GM18858 (cell line): ENCODE results near the gene ETHE1.
A peak's percentile ranks its signal among the peaks of the same experiment; 100 is the strongest.

Source experiments
- ATAC-seq: cut with Tn5 transposase; IDR thresholded peaks from one replicate; pipeline ENCODE4 v1.9.1; 2021; ENCODE audit not compliant: unreplicated experiment

The ETHE1 gene

GRCh38 chr19:43467276-43467675, 59.7 kb downstream of the ETHE1 start:
- no peak for ATAC-seq

GRCh38 chr19:43466793-43467192, 60.2 kb downstream of the ETHE1 start:
- ATAC-seq: no peak

- ATAC-seq: no peak
Measured at GRCh38 chr19:43465468-43466120, 61.4 kb downstream of the ETHE1 start, which contains the start of gene LYPD3. Gene LYPD3, minus strand, starts transcription at chr19:43465608. Its CDS starts 37 bp downstream, at chr19:43465571.

- ATAC-seq: peak; percentile 13
Measured at GRCh38 chr19:43464134-43464775, 62.7 kb downstream of the ETHE1 start.

GRCh38 chr19:43463381-43464133, 63.4 kb downstream of the ETHE1 start:
- ATAC-seq: peak; percentile 61

- ATAC-seq: no peak
Measured at GRCh38 chr19:43462785-43463380, 64.1 kb downstream of the ETHE1 start.

- ATAC-seq: no peak
Measured at GRCh38 chr19:43462383-43462782, 64.6 kb downstream of the ETHE1 start.

GRCh38 chr19:43461303-43461702, 65.7 kb downstream of the ETHE1 start:
- ATAC-seq: no peak

GRCh38 chr19:43460362-43461016, 66.5 kb downstream of the ETHE1 start:
- no peak for ATAC-seq

- ATAC-seq: no peak
Measured at GRCh38 chr19:43457809-43458208, 69.2 kb downstream of the ETHE1 start.
